Activated CD4-positive, alpha-beta T cell treated with anti-CD3 and anti-CD28 coated beads, Interleukin-2, amount 50 U/mL, for 4 hours (primary cell): ENCODE measurements around the gene PCSK2.
"Not testable (repeated sequence)": the region's sequence is repeated elsewhere in the genome, so short reads cannot be mapped to it uniquely, and the experiment has no call there.

Source experiments
- DNase-seq, 2 experiments: peaks; one replicate each; pipeline ENCODE4 v3.0.0-alpha.2; 2020

PCSK2 gene, protein sequence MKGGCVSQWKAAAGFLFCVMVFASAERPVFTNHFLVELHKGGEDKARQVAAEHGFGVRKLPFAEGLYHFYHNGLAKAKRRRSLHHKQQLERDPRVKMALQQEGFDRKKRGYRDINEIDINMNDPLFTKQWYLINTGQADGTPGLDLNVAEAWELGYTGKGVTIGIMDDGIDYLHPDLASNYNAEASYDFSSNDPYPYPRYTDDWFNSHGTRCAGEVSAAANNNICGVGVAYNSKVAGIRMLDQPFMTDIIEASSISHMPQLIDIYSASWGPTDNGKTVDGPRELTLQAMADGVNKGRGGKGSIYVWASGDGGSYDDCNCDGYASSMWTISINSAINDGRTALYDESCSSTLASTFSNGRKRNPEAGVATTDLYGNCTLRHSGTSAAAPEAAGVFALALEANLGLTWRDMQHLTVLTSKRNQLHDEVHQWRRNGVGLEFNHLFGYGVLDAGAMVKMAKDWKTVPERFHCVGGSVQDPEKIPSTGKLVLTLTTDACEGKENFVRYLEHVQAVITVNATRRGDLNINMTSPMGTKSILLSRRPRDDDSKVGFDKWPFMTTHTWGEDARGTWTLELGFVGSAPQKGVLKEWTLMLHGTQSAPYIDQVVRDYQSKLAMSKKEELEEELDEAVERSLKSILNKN

DNA sequence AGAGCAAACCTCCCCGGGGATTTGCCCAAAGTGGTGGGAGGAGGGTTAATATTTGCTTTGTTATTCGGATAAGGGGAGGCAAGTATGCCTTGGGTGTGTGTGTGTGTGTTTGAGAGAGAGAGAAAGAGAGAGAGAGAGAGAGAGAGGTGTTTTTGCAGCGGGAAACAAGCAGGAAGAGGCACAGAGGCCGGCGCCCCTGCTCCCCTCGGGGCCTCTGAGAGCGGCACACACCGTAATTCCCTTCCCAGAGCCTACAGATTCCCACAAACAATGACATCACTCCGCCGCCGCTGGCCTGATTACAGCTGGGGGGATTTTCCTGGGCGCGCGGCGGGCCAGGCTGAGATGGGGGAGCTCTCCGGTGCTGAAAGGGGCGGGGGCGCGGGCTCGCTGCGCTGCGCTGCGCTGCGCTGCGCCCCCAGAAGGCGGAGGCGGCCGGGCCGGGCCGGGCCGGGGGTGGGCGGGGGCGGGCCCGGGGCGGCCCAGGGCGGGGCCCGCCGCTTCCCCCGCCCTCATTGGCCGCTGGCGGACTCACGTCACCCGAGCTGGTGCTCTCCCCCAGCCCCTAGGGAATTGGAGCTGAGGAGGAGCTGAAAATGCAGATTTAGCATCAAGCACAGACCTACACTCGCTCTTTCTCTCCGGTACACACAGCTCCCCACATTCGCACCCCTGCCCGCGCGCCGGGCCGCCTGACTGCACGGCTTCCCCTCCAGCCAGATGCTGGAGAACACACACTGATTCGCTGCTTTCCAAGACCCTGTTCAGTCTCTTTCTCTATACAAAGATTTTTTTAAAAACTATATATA lies at the start of gene PCSK2:
TSS of gene PCSK2 (plus strand) at position 631 of the 809 bp plus-strand sequence. CDS start 266 bp downstream, outside the sequence.
- DNase-seq = no peak

DNA sequence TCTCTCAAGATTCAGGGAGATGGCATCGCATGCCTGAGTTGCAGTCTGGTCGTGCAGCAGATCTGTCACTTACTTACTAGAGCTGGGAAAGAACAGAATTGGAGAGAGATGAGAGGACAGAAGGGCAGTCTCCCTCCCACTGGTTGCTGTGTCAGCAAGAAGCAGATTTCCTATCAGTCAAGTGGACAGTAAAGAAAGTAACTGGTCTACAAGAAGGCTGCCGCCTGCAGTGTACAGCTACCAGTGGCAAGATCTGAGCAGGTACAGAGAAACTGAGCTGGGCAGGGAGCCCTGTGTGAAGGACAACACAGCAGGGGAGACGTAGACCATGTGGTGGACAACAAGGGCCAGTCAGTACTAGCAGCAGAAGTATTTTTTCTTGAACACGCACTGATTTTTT lies 49.5 kb upstream of the PCSK2 start:
- no peak for DNase-seq

DNA sequence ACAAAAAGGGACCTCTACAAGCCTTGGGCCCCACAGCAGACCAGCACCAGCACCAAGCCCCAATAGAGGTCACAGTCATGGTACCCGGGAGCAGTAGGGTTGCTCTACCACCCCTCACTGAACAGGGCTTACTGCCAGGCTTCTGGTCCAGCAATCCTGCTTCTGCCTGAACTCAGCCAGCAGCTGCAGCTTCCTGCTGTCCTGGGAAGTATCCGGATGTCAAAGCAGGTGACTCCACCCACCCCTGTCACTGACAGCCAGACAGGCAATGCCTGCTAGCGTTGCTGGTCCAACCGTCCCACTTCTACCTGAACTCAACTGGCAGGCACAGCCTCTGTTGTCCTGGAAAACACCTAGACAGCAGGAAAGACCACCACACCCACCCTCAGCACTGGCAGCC lies 47.0 kb upstream of the PCSK2 start:
- no peak for DNase-seq

- no peak for DNase-seq
Measured at GRCh38 chr20:17189976-17190695, 36.7 kb upstream of the PCSK2 start.

DNA sequence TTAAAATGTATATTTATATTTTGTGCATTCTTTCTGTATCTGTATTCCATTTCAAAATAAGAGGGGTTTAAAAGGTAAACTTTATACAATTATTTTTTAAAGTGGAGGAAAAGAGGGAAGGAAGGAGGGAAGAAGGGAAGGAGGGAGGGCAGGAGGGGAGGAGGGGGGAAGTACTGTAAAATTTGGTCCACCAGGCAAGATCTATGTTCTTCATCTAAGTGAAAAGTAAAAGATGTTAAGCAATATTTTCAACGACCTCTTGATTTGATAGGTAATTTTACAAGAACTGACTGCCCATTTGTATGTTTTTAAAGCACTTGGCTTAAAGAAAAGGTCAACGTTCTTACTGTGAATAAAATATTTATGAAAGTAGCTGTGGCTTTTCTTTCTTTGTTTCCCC lies 29.8 kb upstream of the PCSK2 start:
- DNase-seq = no peak

DNA sequence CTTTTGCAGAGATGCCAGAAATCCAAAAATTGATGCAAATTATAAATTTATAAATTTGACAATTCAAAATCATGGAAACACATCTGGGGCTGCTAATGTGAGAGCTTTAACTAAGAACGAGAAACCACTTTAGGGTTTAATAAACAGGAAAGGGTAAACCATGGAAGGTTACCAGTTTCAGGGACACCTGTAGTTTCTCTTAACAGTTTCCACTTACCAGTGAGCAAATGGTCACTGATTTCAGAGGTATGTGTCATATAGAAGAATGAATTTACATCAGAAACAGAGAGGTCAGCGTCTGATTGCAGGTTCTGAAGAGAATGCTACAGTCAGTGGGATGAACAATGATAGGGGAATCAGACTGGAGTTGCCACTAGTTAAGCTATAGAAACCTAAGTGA lies 24.8 kb upstream of the PCSK2 start:
- DNase-seq = no peak

DNA sequence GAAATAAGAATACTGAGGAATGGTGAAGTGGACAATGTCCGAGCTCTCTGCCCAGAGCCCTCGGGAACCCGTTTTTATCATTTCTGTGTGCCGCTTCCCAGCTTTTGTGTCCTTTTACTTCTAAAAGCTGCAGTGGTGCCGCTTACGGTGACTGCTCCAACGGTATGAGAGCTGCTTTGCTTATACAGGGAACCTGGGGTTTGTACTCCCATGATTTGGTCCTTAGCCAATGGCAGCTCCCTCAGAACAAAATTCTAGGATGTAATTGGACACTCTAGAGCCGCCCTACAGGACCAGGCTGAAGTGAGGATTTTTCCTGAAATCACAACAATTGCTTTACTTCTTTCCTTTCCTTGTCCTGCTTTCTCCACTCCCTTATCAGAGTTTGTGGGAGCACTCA lies 24.2 kb upstream of the PCSK2 start:
- no peak for DNase-seq

DNA sequence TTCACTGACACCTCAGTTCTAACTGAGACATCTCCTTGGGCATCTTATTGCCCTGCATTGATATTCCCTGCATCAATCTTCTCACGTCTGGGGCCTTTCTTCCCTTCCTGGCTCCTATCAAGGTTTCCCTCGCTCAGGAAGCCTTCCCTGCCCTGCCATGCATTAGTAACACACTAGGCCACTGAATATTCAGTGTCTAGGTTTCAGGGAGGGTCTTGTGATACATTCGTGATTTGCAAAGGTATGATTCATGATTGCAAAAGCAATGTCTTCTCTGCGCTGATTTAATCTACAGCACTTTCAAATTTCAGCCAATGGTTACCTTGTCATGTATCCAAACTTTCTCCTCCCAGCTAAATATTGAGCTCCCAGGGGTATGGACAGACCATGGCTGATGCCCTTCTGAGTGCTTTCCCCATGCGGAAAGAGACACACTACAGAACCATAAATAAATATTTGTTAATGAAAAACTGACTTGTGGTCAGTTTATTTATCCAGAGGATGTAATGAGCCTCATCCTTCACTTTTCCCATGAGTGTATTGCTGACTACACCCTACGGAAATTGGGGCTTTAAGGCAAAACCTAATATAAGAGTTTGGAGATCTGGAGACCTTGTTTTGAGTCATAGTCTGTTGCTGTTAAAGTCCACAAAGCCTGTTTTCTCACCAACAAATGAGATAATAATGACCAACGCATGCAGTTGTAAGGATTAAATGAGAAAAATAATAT lies 21.6 kb upstream of the PCSK2 start:
- no peak for DNase-seq

DNA sequence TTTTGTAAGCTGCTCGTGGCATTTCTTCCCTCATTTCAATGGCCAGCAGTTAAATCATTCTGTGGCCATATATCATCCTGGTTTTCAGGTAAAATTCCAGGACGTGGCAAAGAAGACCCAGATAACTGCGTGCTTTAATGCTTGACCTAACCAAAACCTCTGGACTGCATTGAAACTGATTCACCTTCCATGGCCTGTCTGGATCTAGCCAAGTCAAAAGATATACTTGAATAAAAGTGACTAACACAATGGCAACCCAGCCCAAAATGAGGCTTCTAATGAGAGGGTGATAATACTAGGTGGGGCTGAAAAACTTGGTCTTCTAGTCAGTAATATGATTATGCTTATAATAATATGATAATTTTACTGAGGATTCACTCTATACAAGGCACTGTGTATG lies 16.5 kb upstream of the PCSK2 start:
- DNase-seq = no peak

GRCh38 chr20:17210983-17211382 lies 15.9 kb upstream of the PCSK2 start:
- DNase-seq = no peak

DNA sequence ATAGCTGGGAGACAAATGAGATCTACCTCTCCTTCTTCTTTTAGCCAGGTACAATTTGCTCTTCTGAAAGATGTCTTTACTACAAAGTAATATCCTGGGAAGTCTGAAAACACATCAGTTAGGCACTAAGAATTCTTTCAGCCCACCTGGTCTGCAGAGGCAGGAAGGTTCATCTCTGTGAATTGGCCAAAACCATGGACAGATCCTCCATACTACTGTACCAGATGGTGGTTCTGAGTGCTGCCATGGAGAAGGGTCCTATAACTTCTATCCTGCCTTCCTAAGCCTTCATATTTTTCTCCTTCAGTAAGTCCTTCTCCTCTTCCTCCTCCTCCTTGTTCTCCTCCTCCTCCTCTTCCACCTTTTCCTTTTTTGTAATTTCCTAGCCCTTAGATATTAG lies 11.7 kb upstream of the PCSK2 start:
- DNase-seq = no peak

DNA sequence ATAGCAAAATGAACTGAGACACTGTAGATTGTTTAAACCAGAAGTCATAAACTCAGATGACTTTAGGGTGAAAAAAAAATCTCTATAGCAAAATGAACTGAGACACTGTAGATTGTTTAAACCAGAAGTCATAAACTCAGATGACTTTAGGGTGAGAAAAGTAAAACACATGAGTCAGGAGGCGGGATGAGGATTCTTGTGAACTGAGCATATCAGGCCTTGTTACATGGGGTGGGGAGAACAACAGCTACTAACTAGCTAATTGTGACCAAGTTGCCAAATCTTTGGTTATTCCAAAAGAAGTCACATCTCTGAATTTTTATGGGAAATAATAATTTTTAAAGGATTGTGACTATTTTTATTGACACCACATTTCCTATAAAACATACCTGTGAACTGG lies 7.0 kb upstream of the PCSK2 start:
- DNase-seq = not testable (repeated sequence)

GRCh38 chr20:17223553-17223952 lies 3.3 kb upstream of the PCSK2 start:
- no peak for DNase-seq

DNA sequence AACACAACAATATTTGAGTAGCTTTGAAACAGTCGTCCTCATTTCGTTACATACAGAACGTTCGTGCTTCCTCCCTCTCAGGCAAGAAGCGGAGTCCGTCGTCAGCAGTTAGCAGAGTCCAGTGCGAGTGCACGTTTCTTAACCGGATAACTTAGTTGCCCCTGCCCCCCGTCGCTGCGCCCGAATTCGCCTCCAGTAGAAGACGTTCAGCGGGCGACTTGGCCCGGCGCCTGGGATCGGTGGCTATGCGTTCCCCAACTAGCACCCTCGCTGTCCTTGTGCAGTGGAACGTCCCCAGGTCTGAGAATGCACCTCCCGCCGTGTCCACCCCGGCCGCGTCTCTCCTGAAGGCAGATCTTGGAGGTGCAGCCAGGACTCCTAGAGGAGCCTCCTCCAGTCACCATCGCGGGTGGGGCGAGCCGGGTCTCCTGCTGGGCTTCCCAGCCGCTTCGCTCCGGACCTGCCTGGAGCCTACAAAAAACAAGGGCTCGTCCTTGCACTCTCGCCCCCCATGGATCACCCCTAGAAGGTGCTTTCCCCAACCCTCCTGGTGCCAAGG lies 910 bp upstream of the PCSK2 start:
- no peak for DNase-seq

DNA sequence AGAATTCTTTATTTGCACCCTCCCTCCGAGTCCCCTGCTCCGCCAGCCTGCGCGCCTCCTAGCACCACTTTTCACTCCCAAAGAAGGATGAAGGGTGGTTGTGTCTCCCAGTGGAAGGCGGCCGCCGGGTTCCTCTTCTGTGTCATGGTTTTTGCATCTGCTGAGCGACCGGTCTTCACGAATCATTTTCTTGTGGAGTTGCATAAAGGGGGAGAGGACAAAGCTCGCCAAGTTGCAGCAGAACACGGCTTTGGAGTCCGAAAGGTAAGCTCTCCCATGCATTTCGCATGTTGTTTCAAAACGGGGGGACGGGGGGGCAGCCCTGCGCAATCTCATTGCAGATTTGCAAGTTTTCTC lies 357 bp downstream of the PCSK2 start:
- DNase-seq = no peak

DNA sequence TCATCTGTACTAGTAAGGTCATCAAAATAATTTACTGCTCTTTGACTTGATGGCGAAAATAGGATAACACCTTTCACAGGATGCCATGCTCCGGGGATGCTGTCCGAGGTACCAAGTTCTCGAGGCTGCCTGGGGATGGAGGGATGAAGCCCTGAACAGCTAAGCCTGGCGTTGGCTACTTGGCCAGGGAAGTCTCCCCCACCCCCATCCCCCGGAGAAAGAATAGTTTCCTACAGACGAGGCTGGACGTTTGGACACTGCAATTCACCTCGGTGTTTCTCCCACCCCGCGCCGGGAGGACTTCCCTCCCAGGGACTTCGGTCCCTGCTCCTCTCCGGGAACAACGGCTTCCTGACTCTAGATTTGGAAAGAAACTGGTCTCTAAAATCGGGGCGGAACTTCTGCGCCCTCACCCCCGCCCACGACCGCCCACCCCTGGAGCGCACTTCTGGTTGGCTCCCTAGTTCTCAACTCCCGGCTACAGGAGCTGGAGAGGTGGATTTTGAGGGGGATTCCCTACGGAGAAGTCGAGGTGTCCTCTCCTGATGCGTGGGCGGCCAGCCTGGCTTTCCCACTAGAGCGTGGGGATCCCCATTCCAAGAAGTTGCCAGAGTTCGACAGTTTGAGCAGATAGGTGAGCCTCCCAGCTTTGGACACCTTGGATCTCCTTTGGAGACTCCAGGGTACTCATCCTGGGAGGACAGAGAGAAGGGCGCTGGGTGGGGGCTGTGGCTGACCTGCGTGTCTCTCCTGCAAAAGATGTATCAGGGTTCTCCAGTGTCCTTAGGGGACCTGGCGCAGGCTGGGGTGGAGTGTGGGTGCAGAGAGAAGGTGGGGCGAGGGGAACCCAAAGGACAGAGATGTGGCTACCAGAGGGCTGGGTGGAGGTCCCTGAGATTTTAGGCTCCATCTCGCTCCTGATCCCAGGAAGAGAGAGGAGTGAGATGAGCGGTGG lies 1.1 kb downstream of the PCSK2 start:
- no peak for DNase-seq

DNA sequence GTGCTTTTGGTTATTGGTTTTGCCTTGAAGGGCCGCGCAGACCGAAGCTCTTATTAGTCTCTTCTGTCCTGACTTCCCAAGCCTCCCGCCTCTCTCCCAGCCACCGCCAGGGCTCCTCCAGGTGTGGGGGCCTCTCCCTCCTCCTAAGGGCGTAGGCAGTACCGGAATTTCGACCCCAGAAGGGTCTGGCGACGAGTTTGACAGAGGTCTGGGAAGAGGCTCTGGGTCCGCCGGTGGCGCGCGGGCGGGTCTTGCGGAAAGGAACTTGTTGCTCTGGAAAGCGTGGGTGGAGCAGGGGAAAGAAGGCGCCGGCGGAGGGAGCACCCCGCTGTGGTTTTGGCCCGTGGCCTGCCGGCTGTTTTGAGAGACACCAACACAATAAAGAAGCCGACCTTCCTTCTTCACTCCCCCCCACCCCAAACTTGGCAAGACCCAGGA lies 1.8 kb downstream of the PCSK2 start:
- no peak for DNase-seq

DNA sequence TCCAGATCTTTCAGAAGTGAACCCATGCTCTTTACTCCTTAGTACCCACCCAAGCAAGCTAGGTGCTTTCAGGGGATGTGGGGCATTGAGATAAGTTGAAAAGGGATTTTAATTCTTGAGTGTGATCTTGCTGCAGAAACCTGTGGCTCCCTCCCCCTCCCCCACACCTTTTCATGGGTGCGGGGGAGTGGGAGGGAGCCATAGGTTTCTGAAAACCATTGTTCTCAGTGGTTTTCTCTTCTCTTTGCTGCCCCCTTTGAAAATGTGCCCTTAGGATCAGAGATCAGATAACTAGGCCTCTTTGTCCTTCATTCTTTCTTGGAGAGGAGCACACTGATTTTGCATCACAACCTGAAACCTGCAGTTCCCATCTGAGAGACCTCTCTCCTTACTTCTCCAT lies 2.4 kb downstream of the PCSK2 start:
- no peak for DNase-seq

DNA sequence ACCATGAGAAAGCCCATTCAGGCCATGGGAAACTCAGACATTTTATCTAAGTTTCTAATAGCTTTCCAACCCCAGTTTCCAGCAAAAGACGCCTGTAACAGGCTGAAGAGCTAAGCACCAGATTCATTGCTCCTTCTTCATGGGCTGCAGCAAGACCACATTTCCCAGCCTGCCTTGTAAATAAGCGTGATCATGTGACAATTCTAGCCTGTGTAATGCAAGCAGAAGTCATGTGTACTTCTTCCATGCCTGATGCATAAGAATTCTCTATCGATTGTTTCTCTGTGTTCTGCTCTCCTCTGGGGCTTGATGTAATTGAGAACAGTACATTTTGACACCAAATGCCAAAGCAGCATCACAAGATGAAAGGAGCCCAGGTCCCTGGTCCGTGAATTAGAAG lies 6.8 kb downstream of the PCSK2 start:
- DNase-seq = no peak

- no peak for DNase-seq
Measured at GRCh38 chr20:17236766-17237165, 9.9 kb downstream of the PCSK2 start.

GRCh38 chr20:17248224-17248623 lies 21.4 kb downstream of the PCSK2 start:
- DNase-seq = no peak
